Epidermal melanocyte (primary cell): Measurements from ENCODE around the gene TBC1D25.

Experiments used
- DNase-seq: peaks from one replicate; pipeline ENCODE4 v3.0.0; 2011; ENCODE audit warnings: low spot score; ENCODE audit not compliant: insufficient read length

TBC1D25 gene

GRCh38 chrX:48599341-48599740 is 59.8 kb downstream of the TBC1D25 start:
- DNase-seq = no peak

- DNase-seq = no peak
Measured at GRCh38 chrX:48600226-48600625, 60.7 kb downstream of the TBC1D25 start.

- no peak for DNase-seq
Measured at GRCh38 chrX:48601741-48602394, 62.4 kb downstream of the TBC1D25 start.

GRCh38 chrX:48604701-48605100 is 65.2 kb downstream of the TBC1D25 start:
- DNase-seq = no peak

- no peak for DNase-seq
Measured at GRCh38 chrX:48606091-48606490, 66.6 kb downstream of the TBC1D25 start.

- DNase-seq = no peak
Measured at GRCh38 chrX:48611703-48612102, 72.2 kb downstream of the TBC1D25 start.
